ENCODE measurements around the gene S100A3.

S100A3 gene

GRCh38 chr1:153546371-153546770, 2.7 kb downstream of the S100A3 start:
- FAIRE-seq = no peak
- no peak for DNase-seq (ENCODE audit: insufficient read length, low spot score)
- no peak for TF ChIP-seq CTCF (IDR thresholded peaks at IDR 0.05; ENCODE audit: insufficient read depth, missing control alignments)

- FAIRE-seq (no peak), DNase-seq (ENCODE audit: insufficient read length, low spot score) (peak; percentile 83)
- TF ChIP-seq CTCF (IDR thresholded peaks at IDR 0.05; ENCODE audit: insufficient read depth, missing control alignments) = no peak
Measured at GRCh38 chr1:153545067-153546055, 3.7 kb downstream of the S100A3 start, which contains the start of gene S100A4. Gene S100A4, minus strand, starts transcription at chr1:153545806. Its CDS starts 1,012 bp downstream, at chr1:153544794.

GRCh38 chr1:153544453-153545066, 4.5 kb downstream of the S100A3 start:
- TF ChIP-seq CTCF (IDR thresholded peaks at IDR 0.05; ENCODE audit: insufficient read depth, missing control alignments) = no peak
- DNase-seq (ENCODE audit: insufficient read length, low spot score) (no peak), FAIRE-seq (no peak)

- DNase-seq (ENCODE audit: insufficient read length, low spot score) = no peak
- no peak for TF ChIP-seq CTCF (IDR thresholded peaks at IDR 0.05; ENCODE audit: insufficient read depth, missing control alignments)
- no peak for FAIRE-seq
Measured at GRCh38 chr1:153543736-153544135, 5.3 kb downstream of the S100A3 start.

GRCh38 chr1:153542956-153543711, 5.9 kb downstream of the S100A3 start:
- DNase-seq (ENCODE audit: insufficient read length, low spot score) (no peak), FAIRE-seq (no peak)
- no peak for TF ChIP-seq CTCF (IDR thresholded peaks at IDR 0.05; ENCODE audit: insufficient read depth, missing control alignments)

GRCh38 chr1:153541641-153542590, 7.1 kb downstream of the S100A3 start:
- DNase-seq (ENCODE audit: insufficient read length, low spot score) = no peak
- TF ChIP-seq CTCF (IDR thresholded peaks at IDR 0.05; ENCODE audit: insufficient read depth, missing control alignments) = no peak
- FAIRE-seq = no peak

All from D721Med (cell line).